ENCODE data around the gene ZSWIM2. TPM values are rescaled to one million over a fixed set of nuclear protein-coding genes. Genes with fewer than 3 reads are reported as not detected.
"Not testable (repeated sequence)": the region's sequence is repeated elsewhere in the genome, so short reads cannot be mapped to it uniquely, and the experiment has no call there.

The ZSWIM2 gene
- total RNA-seq, 4 donors from 2014 or later, result not detected

- H3K4me3 ChIP-seq, result no peak overlapping the region
- intact Hi-C loops (cut with DNase I), result no loop called here
- 61 to 70% methylated on average over 2 of the region's 2 CpGs for WGBS, 2 donors
These were observed 21.6 kb downstream of the ZSWIM2 start for GRCh38 chr2:186827411-186827810.

GRCh38 chr2:186822323-186822722, 26.6 kb downstream of the ZSWIM2 start:
- TF ChIP-seq CTCF (IDR thresholded peaks at IDR 0.05), result no peak
- TF ChIP-seq POLR2A (IDR thresholded peaks at IDR 0.05), result no peak
- intact Hi-C loops (cut with DNase I), result no loop called here
- Histone ChIP-seq H3K27ac (no peak overlapping the region), H3K4me1 (no peaks in the 10 kb centered on the region), H3K27me3 (no peaks in the 10 kb centered on the region), H3K4me3 (no peak overlapping the region), H3K9me3 (no peaks in the 10 kb centered on the region), H3K36me3 (no peaks in the 10 kb centered on the region)
- no peak for DNase-seq
- 82 to 83% methylated on average over 2 of the region's 2 CpGs for WGBS, 2 donors

More at GRCh38 chr2:186827411-186827810, 21.6 kb downstream of the ZSWIM2 start:
- H3K4me1 ChIP-seq, result no peaks in the 10 kb centered on the region
- no peaks in the 10 kb centered on the region for H3K27me3 ChIP-seq
- no peak for TF ChIP-seq CTCF (IDR thresholded peaks at IDR 0.05)
- TF ChIP-seq POLR2A (IDR thresholded peaks at IDR 0.05), result no peak
- DNase-seq, result no peak
- H3K9me3 ChIP-seq, result no peaks in the 10 kb centered on the region
- no peaks in the 10 kb centered on the region for H3K36me3 ChIP-seq
- H3K27ac ChIP-seq, result no peak overlapping the region

- TF ChIP-seq CTCF (IDR thresholded peaks at IDR 0.05) (no peak), POLR2A (IDR thresholded peaks at IDR 0.05) (no peak)
- no peaks in the 10 kb centered on the region for H3K4me1 ChIP-seq
- WGBS, 2 donors, result 77 to 91% methylated on average over 7 of the region's 7 CpGs
- H3K27ac ChIP-seq, result no peak overlapping the region
- DNase-seq, result no peak
- H3K36me3 ChIP-seq, result no peaks in the 10 kb centered on the region
- intact Hi-C loops (cut with DNase I), result no loop called here
- no peak overlapping the region for H3K4me3 ChIP-seq
- H3K9me3 ChIP-seq, result no peaks in the 10 kb centered on the region
- H3K27me3 ChIP-seq, result no peaks in the 10 kb centered on the region
These were observed 28.7 kb downstream of the ZSWIM2 start for GRCh38 chr2:186820303-186820702.

- H3K27ac ChIP-seq; H3K36me3 ChIP-seq; DNase-seq; intact Hi-C loops (cut with DNase I); H3K9me3 ChIP-seq; H3K27me3 ChIP-seq; H3K4me1 ChIP-seq; H3K4me3 ChIP-seq: not testable (repeated sequence)
- WGBS, 2 donors, result 76 to 90% methylated on average over 3 of the region's 6 CpGs
These were observed 37.2 kb downstream of the ZSWIM2 start for GRCh38 chr2:186811760-186812159.

- WGBS, 2 donors, result 56 to 83% methylated on average over 1 of the region's 1 CpG
- intact Hi-C loops (cut with DNase I), result no loop called here
These were observed 42.4 kb downstream of the ZSWIM2 start for GRCh38 chr2:186806591-186806990.

GRCh38 chr2:186798604-186799003, 50.4 kb downstream of the ZSWIM2 start:
- DNase-seq; H3K4me3 ChIP-seq; H3K27me3 ChIP-seq; intact Hi-C loops (cut with DNase I); H3K4me1 ChIP-seq; H3K36me3 ChIP-seq; H3K27ac ChIP-seq; H3K9me3 ChIP-seq: not testable (repeated sequence)
- 73 to 91% methylated on average over 1 of the region's 1 CpG for WGBS, 2 donors

More at GRCh38 chr2:186806591-186806990, 42.4 kb downstream of the ZSWIM2 start:
- TF ChIP-seq CTCF (IDR thresholded peaks at IDR 0.05), result no peak
- TF ChIP-seq POLR2A (IDR thresholded peaks at IDR 0.05), result no peak
- no peak for DNase-seq
- Histone ChIP-seq H3K27ac (no peak overlapping the region), H3K4me1 (no peaks in the 10 kb centered on the region), H3K9me3 (no peaks in the 10 kb centered on the region), H3K27me3 (no peaks in the 10 kb centered on the region), H3K36me3 (no peaks in the 10 kb centered on the region), H3K4me3 (no peak overlapping the region)
